Measurements from ENCODE around the gene USP9X.
"Not testable (repeated sequence)": the region's sequence is repeated elsewhere in the genome, so short reads cannot be mapped to it uniquely, and the experiment has no call there.

USP9X gene

DNA sequence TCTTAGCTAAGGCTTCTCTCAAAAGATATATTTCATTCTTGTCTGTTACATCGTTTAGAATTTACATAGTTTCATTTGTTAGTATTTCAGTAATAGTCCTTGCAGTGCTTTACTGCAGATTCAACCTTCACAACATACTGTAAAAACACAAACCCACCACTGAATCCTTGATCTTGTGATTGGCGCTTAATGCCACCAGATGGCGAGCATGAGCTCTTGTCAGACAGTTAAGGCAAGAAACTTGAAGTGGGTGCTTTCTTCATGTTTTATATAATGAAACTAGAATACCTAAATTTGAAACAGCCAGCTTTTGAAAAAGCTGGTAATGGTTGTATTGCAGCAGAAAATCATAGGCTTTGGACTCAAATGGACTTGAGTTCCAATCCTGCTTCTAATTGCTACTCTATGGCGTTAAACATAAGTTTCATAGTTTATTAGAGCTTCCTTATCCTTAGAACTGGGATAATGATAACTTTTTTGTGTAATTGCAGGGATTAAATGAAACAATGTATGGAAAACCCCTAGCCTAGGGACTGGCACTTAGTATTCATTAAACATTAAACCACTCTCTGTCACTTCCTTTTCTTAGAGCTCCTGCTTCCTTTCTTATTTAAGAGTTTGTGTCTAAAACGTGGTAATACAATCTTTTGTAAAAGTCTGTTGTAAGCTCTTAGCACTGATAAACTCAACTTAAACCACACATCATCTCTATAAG is 95.1 kb downstream of the USP9X start:
- H3K9me3 ChIP-seq (ENCODE audit: control insufficient read depth, insufficient read depth, low read length) = no peaks in the 10 kb centered on the region
- no CpG with 5 or more reads among the region's 5 CpGs for WGBS (ENCODE audit: insufficient coverage, insufficient read length)
- H3K27me3 ChIP-seq (ENCODE audit: control insufficient read depth, insufficient read depth, low read length) = no peaks in the 10 kb centered on the region
- no peak overlapping the region for H3K4me3 ChIP-seq (ENCODE audit: low read length)
- H3K36me3 ChIP-seq (ENCODE audit: control insufficient read depth, insufficient read depth, low read length) = peaks cover 3% of the 10 kb centered on the region; the same call in 1 of the 2 replicates
- H3K4me1 ChIP-seq (ENCODE audit: control insufficient read depth, insufficient read depth, low read length) = no peaks in the 10 kb centered on the region
- DNase-seq (ENCODE audit: low read depth, low spot score) = no peak
- H3K27ac ChIP-seq (ENCODE audit: low read length) = no peak overlapping the region

DNA sequence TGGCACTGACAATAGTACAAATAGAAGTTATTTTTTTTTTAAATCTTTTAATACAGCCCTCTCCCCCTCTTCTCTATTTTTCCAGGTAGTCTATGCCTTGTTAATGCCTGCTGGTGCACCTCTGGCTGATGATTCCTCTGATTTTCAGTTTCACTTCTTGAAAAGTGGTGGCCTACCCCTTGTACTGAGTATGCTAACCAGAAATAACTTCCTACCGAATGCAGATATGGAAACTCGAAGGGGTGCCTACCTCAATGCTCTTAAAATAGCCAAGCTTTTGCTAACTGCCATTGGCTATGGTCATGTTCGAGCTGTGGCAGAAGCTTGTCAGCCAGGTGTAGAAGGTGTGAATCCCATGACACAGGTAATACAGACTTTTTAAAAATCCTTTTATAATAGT is 99.1 kb downstream of the USP9X start:
- no peaks in the 10 kb centered on the region for H3K9me3 ChIP-seq (ENCODE audit: control insufficient read depth, insufficient read depth, low read length)
- WGBS (ENCODE audit: insufficient coverage, insufficient read length) = no CpG with 5 or more reads among the region's 3 CpGs
- no peak for DNase-seq (ENCODE audit: low read depth, low spot score)
- H3K36me3 ChIP-seq (ENCODE audit: control insufficient read depth, insufficient read depth, low read length) = peaks cover 7% of the 10 kb centered on the region; the same call in 1 of the 2 replicates
- H3K4me3 ChIP-seq (ENCODE audit: low read length) = no peak overlapping the region
- H3K27me3 ChIP-seq (ENCODE audit: control insufficient read depth, insufficient read depth, low read length) = no peaks in the 10 kb centered on the region
- H3K27ac ChIP-seq (ENCODE audit: low read length) = no peak overlapping the region
- H3K4me1 ChIP-seq (ENCODE audit: control insufficient read depth, insufficient read depth, low read length) = no peaks in the 10 kb centered on the region

DNA sequence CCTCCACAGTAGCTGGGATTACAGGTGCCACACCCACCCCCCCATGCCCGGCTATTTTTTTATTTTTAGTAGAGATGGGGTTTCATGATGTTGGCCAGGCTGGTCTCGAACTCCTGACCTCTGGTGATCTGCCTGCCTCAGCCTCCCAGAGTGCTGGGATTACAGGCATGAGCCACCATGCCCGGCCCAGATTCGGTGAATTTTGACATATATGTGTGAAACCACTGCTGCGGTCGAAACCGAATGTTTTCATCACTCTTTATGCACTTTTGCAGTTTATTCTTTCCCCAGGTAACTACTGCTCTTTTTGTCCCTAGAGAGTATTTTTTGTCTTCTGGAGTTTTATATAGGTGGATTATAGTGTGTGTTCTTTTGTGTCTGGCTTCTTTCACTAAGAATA is 101.7 kb downstream of the USP9X start:
- H3K27me3 ChIP-seq (ENCODE audit: control insufficient read depth, insufficient read depth, low read length); H3K4me1 ChIP-seq (ENCODE audit: control insufficient read depth, insufficient read depth, low read length); DNase-seq (ENCODE audit: low read depth, low spot score); H3K9me3 ChIP-seq (ENCODE audit: control insufficient read depth, insufficient read depth, low read length); H3K27ac ChIP-seq (ENCODE audit: low read length); H3K4me3 ChIP-seq (ENCODE audit: low read length): not testable (repeated sequence)
- peaks cover 12% of the 10 kb centered on the region; the same call in 1 of the 2 replicates for H3K36me3 ChIP-seq (ENCODE audit: control insufficient read depth, insufficient read depth, low read length)
- WGBS (ENCODE audit: insufficient coverage, insufficient read length) = no CpG with 5 or more reads among the region's 7 CpGs

DNA sequence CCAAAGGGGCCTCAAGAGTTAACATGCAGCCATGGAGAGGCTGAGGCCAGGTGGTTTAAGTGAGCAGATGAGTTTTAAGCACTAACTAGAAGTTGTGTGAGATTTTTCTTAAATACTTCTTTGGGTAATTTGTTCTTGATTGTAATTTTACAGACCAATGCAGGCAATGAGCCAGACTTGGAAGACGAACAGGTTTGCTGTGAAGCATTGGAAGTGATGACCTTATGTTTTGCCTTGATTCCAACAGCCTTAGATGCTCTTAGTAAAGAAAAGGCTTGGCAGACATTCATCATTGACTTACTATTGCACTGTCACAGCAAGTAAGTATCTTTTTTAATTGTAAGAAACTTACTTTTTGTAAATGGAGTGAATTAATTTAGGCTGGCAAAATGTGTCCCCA is 103.9 kb downstream of the USP9X start:
- no CpG with 5 or more reads among the region's 1 CpG for WGBS (ENCODE audit: insufficient coverage, insufficient read length)
- no peak overlapping the region for H3K4me3 ChIP-seq (ENCODE audit: low read length)
- no peaks in the 10 kb centered on the region for H3K27me3 ChIP-seq (ENCODE audit: control insufficient read depth, insufficient read depth, low read length)
- no peaks in the 10 kb centered on the region for H3K4me1 ChIP-seq (ENCODE audit: control insufficient read depth, insufficient read depth, low read length)
- no peak overlapping the region for H3K27ac ChIP-seq (ENCODE audit: low read length)
- DNase-seq (ENCODE audit: low read depth, low spot score) = no peak
- peaks cover 10% of the 10 kb centered on the region; the same call in 1 of the 2 replicates for H3K36me3 ChIP-seq (ENCODE audit: control insufficient read depth, insufficient read depth, low read length)
- no peaks in the 10 kb centered on the region for H3K9me3 ChIP-seq (ENCODE audit: control insufficient read depth, insufficient read depth, low read length)

DNA sequence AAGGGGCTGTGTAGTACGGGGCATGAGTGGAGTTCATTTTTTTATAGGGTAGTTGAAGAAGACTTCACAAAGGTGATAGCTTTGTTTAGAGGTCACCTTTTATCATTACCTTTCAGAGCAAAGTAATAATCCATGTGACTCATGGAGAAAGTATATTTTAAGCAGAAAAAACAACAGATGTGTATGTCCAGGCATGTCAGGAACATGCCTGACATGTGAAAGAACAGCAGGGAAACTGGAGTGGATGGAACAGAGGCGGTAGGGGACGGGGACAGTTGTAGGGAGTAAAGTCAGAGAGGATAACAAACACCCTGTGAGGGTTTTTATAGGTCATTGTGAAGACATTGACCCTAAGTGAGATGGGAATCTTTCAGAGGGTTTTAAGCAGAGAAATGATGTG is 107.6 kb downstream of the USP9X start:
- WGBS (ENCODE audit: insufficient coverage, insufficient read length) = no CpG with 5 or more reads among the region's 3 CpGs
- H3K36me3 ChIP-seq (ENCODE audit: control insufficient read depth, insufficient read depth, low read length) = peaks cover 8% of the 10 kb centered on the region; the same call in 1 of the 2 replicates

DNA sequence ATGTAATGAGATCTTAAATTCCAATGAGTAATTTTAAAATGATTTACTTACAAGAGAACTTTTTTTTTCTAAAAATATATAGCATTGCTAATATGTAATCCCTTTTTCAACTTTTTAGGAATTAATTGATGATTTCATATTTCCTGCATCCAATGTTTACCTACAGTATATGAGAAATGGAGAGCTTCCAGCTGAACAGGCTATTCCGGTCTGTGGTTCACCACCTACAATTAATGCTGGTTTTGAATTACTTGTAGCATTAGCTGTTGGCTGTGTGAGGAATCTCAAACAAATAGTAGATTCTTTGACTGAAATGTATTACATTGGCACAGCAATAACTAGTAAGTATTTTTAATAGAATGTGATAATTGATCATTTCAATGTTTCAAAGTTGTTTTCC is 113.2 kb downstream of the USP9X start:
- Histone ChIP-seq H3K9me3 (ENCODE audit: control insufficient read depth, insufficient read depth, low read length) (no peaks in the 10 kb centered on the region), H3K36me3 (ENCODE audit: control insufficient read depth, insufficient read depth, low read length) (peaks cover 7% of the 10 kb centered on the region; the same call in 1 of the 2 replicates), H3K4me1 (ENCODE audit: control insufficient read depth, insufficient read depth, low read length) (no peaks in the 10 kb centered on the region), H3K27ac (ENCODE audit: low read length) (no peak overlapping the region), H3K27me3 (ENCODE audit: control insufficient read depth, insufficient read depth, low read length) (no peaks in the 10 kb centered on the region), H3K4me3 (ENCODE audit: low read length) (no peak overlapping the region)
- WGBS (ENCODE audit: insufficient coverage, insufficient read length) = no CpG with 5 or more reads among the region's 1 CpG
- DNase-seq (ENCODE audit: low read depth, low spot score) = no peak

More for the DNA sequence above, 107.6 kb downstream of the USP9X start:
- no peak for DNase-seq (ENCODE audit: low read depth, low spot score)
- H3K4me1 ChIP-seq (ENCODE audit: control insufficient read depth, insufficient read depth, low read length) = no peaks in the 10 kb centered on the region
- H3K27ac ChIP-seq (ENCODE audit: low read length) = no peak overlapping the region
- H3K4me3 ChIP-seq (ENCODE audit: low read length) = no peak overlapping the region
- H3K9me3 ChIP-seq (ENCODE audit: control insufficient read depth, insufficient read depth, low read length) = no peaks in the 10 kb centered on the region
- no peaks in the 10 kb centered on the region for H3K27me3 ChIP-seq (ENCODE audit: control insufficient read depth, insufficient read depth, low read length)

DNA sequence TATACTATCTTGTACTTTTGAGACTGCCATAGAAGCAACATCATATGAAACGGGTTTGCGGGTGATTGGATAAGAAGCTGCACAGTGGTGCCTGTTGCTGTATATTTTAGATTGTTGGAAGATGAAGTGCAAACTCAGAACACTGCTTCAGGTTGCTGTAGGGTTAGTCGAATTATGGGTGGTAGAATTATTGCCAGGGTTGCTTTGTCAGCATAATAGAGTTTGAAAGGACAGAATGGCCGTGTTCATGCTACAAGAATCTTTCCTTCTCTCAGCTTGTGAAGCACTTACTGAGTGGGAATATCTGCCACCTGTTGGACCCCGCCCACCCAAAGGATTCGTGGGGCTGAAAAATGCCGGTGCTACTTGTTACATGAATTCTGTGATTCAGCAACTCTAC is 115.5 kb downstream of the USP9X start:
- no CpG with 5 or more reads among the region's 7 CpGs for WGBS (ENCODE audit: insufficient coverage, insufficient read length)
- no peaks in the 10 kb centered on the region for H3K27me3 ChIP-seq (ENCODE audit: control insufficient read depth, insufficient read depth, low read length)
- H3K4me3 ChIP-seq (ENCODE audit: low read length) = no peak overlapping the region
- no peak for DNase-seq (ENCODE audit: low read depth, low spot score)
- peaks cover 7% of the 10 kb centered on the region; the same call in 1 of the 2 replicates for H3K36me3 ChIP-seq (ENCODE audit: control insufficient read depth, insufficient read depth, low read length)
- H3K9me3 ChIP-seq (ENCODE audit: control insufficient read depth, insufficient read depth, low read length) = no peaks in the 10 kb centered on the region
- no peaks in the 10 kb centered on the region for H3K4me1 ChIP-seq (ENCODE audit: control insufficient read depth, insufficient read depth, low read length)
- H3K27ac ChIP-seq (ENCODE audit: low read length) = no peak overlapping the region

DNA sequence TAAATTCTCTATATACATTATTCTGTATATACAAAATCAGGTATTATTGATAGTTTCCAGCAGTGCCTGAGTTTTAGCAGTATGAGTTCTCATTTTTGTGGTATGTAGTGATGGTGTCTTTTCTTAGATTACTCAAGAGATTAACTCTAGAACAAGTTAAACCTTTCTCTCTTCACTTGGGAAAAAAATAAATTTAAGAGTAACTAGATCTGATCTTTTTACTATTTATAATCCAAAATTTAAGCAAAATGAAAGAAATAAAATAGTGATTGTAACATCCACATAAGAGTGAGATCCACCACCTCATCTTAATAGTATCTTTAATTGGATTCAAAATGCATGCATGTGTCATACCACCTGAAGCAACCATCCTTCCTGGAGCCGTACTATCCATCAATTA is 124.6 kb downstream of the USP9X start:
- Histone ChIP-seq H3K27ac (ENCODE audit: low read length) (no peak overlapping the region), H3K36me3 (ENCODE audit: control insufficient read depth, insufficient read depth, low read length) (no peaks in the 10 kb centered on the region; the same call in 1 of the 2 replicates), H3K9me3 (ENCODE audit: control insufficient read depth, insufficient read depth, low read length) (no peaks in the 10 kb centered on the region), H3K4me3 (ENCODE audit: low read length) (no peak overlapping the region), H3K4me1 (ENCODE audit: control insufficient read depth, insufficient read depth, low read length) (no peaks in the 10 kb centered on the region), H3K27me3 (ENCODE audit: control insufficient read depth, insufficient read depth, low read length) (no peaks in the 10 kb centered on the region)
- DNase-seq (ENCODE audit: low read depth, low spot score) = no peak
- WGBS (ENCODE audit: insufficient coverage, insufficient read length) = no CpG with 5 or more reads among the region's 1 CpG

DNA sequence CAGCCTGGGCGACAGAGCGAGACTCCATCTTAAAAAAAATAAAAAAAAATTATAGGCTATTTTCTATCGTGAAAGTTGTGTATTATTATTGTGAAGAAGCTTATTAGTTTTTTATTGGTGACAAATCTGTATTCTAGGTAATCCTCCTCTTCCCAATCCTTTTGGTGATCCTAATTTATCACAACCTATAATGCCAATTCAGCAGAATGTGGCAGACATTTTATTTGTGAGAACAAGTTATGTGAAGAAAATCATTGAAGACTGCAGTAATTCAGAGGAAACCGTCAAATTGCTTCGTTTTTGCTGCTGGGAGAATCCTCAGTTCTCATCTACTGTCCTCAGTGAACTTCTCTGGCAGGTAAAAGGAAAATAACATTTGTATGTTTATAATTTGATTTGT is 139.4 kb downstream of the USP9X start:
- no peaks in the 10 kb centered on the region for H3K4me1 ChIP-seq (ENCODE audit: control insufficient read depth, insufficient read depth, low read length)
- H3K4me3 ChIP-seq (ENCODE audit: low read length) = no peak overlapping the region
- no peak overlapping the region for H3K27ac ChIP-seq (ENCODE audit: low read length)
- H3K36me3 ChIP-seq (ENCODE audit: control insufficient read depth, insufficient read depth, low read length) = peaks cover 8% of the 10 kb centered on the region; the same call in 1 of the 2 replicates
- DNase-seq (ENCODE audit: low read depth, low spot score) = no peak
- no peaks in the 10 kb centered on the region for H3K9me3 ChIP-seq (ENCODE audit: control insufficient read depth, insufficient read depth, low read length)
- H3K27me3 ChIP-seq (ENCODE audit: control insufficient read depth, insufficient read depth, low read length) = no peaks in the 10 kb centered on the region
- WGBS (ENCODE audit: insufficient coverage, insufficient read length) = no CpG with 5 or more reads among the region's 5 CpGs

DNA sequence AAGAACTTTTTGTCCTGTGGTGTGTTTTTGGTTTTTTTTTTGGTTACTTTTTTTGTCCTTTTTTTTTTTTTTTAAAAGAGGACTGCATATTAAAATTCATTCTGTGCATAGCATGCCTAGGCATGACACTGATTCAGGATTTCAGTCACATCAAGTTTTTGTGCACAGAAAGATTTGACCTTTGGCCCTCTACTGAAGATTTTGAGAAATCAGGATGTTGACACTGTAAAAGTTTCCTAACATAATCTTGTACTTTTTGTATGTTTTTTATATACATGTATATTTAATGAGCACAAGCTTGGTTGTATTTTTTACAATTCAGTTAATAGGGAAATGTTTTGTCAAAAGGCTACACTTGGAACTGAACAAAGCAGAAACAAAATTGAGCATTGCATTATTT is 148.7 kb downstream of the USP9X start:
- peaks cover 4% of the 10 kb centered on the region; the same call in 1 of the 2 replicates for H3K36me3 ChIP-seq (ENCODE audit: control insufficient read depth, insufficient read depth, low read length)
- H3K27ac ChIP-seq (ENCODE audit: low read length) = no peak overlapping the region
- no peaks in the 10 kb centered on the region for H3K4me1 ChIP-seq (ENCODE audit: control insufficient read depth, insufficient read depth, low read length)
- no peak overlapping the region for H3K4me3 ChIP-seq (ENCODE audit: low read length)
- H3K27me3 ChIP-seq (ENCODE audit: control insufficient read depth, insufficient read depth, low read length) = no peaks in the 10 kb centered on the region
- DNase-seq (ENCODE audit: low read depth, low spot score) = no peak
- no peaks in the 10 kb centered on the region for H3K9me3 ChIP-seq (ENCODE audit: control insufficient read depth, insufficient read depth, low read length)

DNA sequence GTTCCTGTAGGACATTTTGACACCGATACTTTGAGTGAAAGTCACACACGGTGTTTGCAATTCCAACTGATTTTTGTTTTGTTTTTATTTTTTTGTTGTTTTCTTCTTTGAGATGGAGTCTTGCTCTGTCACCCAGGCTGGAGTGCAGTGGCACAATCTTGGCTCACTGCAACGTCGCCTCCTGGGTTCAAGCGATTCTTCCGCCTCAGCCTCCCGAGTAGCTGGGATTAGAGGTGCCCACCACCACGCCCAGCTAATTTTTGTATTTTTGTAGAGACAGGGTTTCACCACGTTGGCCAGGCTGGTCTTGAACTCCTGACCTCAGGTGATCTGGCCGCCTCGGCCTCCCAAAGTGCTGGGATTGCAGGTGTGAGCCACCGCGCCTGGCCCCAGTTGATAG is 149.2 kb downstream of the USP9X start:
- H3K4me1 ChIP-seq (ENCODE audit: control insufficient read depth, insufficient read depth, low read length); H3K9me3 ChIP-seq (ENCODE audit: control insufficient read depth, insufficient read depth, low read length); H3K27me3 ChIP-seq (ENCODE audit: control insufficient read depth, insufficient read depth, low read length); H3K27ac ChIP-seq (ENCODE audit: low read length); H3K4me3 ChIP-seq (ENCODE audit: low read length); H3K36me3 ChIP-seq (ENCODE audit: control insufficient read depth, insufficient read depth, low read length); DNase-seq (ENCODE audit: low read depth, low spot score): not testable (repeated sequence)
- no CpG with 5 or more reads among the region's 13 CpGs for WGBS (ENCODE audit: insufficient coverage, insufficient read length)

Measured in iPS DF 6.9 (cell line).